IPS-18a (cell line): ENCODE data around the gene CAPN11.

Experiments used
- H3K27ac ChIP-seq: one replicate; pipeline ENCODE4 v1.5.1; 2013; ENCODE audit warnings: low read length
- H3K27me3 ChIP-seq: one replicate; pipeline ENCODE4 v1.6.1; 2013; ENCODE audit warnings: mild to moderate bottlenecking, low read length; ENCODE audit not compliant: control insufficient read depth, insufficient read depth
- H3K36me3 ChIP-seq: one replicate; pipeline ENCODE4 v1.6.1; 2013; ENCODE audit warnings: low read depth, low read length; ENCODE audit not compliant: control insufficient read depth
- H3K4me1 ChIP-seq: one replicate; pipeline ENCODE4 v1.6.1; 2013; ENCODE audit warnings: low read depth, low read length; ENCODE audit not compliant: control insufficient read depth
- H3K4me3 ChIP-seq: one replicate; pipeline ENCODE4 v1.5.1; 2013; ENCODE audit warnings: low read length
- H3K9ac ChIP-seq: one replicate; pipeline ENCODE4 v1.6.1; 2013; ENCODE audit warnings: mild to moderate bottlenecking, low read length, moderate library complexity
- H3K9me3 ChIP-seq: one replicate; pipeline ENCODE4 v1.6.1; 2013; ENCODE audit warnings: low read depth, low read length; ENCODE audit not compliant: control insufficient read depth

Gene CAPN11

DNA sequence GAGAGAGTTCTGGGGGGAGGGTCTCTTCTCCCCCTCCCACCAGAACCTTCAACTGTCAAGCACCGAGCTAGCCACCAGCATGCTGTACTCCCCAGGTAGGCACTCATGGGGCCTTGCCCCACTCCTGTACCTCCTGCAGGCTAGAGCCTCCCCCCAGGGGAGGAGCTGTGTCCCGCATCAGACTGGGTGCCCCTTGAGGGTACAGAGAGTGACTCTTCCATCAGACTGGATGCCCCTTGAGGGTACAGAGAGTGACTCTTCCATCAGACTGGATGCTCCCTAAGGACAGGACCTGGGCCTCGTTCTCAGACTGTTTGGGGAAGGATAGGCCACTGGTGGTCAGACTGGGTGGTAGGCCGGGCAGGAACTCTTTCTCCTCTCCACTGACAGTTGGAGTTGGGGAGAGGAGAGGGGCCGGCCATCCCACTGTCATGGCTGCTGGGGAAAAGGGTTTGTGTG lies at the start of gene CAPN11:
Gene CAPN11, plus strand, starts transcription at position 51 of the 459 bp plus-strand sequence. Its CDS starts 29 bp downstream, at position 80.
- H3K27me3 ChIP-seq, result no peaks in the 10 kb centered on the region
- no peak within 1 kb of the TSS for H3K4me3 ChIP-seq
- H3K4me1 ChIP-seq, result peaks cover 11% of the 10 kb centered on the region
- no peak within 1 kb of the TSS for H3K9ac ChIP-seq
- no peaks in the 10 kb centered on the region for H3K9me3 ChIP-seq
- no peaks in the 10 kb centered on the region for H3K36me3 ChIP-seq
- H3K27ac ChIP-seq, result no peak within 1 kb of the TSS

DNA sequence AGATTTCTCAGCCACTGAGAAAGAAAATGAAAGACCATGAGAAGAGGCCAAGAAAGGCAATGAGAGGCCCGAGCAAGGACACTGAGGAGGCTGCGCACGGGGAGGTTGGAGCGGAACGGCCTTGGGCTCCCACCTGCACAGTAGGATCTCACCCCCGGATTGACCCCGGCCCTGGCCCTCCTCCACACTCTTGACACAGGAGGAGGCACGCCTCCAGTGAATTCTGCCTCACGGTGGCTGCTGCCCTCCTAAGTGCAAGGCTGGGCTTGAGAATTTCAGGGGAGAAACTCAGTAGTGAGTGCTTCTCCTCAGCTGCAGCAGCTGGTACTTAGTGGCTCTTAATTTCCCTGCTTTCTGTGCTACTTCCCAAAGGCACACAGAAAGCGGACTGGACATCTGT lies 49.4 kb upstream of the CAPN11 start:
- no peak overlapping the region for H3K9ac ChIP-seq
- no peaks in the 10 kb centered on the region for H3K4me1 ChIP-seq
- H3K9me3 ChIP-seq, result no peaks in the 10 kb centered on the region
- no peaks in the 10 kb centered on the region for H3K27me3 ChIP-seq
- H3K36me3 ChIP-seq, result peaks cover 68% of the 10 kb centered on the region
- H3K27ac ChIP-seq, result no peak overlapping the region
- no peak overlapping the region for H3K4me3 ChIP-seq

DNA sequence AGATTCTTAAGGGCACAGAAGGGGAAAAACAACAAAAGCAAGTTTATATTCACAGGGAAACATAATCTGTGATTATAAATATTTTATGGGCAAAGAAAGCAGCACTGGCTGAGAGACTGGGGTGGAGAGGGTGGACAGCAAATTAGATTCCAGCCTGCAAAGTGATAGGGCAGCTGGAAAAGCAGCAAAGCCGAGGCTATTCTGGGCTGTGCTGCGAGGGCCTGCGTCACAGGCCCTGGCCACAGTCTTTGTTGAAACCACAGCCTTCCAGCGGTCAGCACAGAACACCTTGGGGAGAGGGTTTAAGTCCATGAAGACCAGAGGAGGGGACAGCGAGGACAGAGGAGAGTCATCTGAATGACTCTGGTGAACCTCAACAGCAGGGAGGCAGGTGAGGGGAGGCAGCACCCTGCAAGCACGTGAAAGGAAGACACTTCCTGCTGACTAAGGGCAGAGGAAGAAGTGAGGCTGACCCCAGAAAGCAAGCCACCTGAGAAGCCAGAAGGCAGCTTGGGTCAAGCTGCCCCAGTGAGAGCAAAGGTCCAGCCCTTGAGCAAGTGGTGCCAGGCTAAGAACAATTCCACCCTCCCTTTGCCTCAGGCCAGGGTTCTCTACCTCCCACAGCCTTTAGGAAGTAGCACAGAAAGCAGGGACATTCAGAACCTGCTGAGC lies 48.5 kb upstream of the CAPN11 start:
- Histone ChIP-seq H3K9me3 (no peaks in the 10 kb centered on the region), H3K27me3 (no peaks in the 10 kb centered on the region), H3K4me3 (no peak overlapping the region), H3K27ac (no peak overlapping the region), H3K36me3 (peaks cover 61% of the 10 kb centered on the region), H3K9ac (no peak overlapping the region), H3K4me1 (no peaks in the 10 kb centered on the region)

- H3K9me3 ChIP-seq, result no peaks in the 10 kb centered on the region
- H3K27me3 ChIP-seq, result no peaks in the 10 kb centered on the region
- H3K4me3 ChIP-seq, result no peak overlapping the region
- H3K4me1 ChIP-seq, result no peaks in the 10 kb centered on the region
- no peak overlapping the region for H3K9ac ChIP-seq
- H3K27ac ChIP-seq, result no peak overlapping the region
- H3K36me3 ChIP-seq, result peaks cover 69% of the 10 kb centered on the region
Observed at GRCh38 chr6:44110966-44111365, 47.7 kb upstream of the CAPN11 start.

DNA sequence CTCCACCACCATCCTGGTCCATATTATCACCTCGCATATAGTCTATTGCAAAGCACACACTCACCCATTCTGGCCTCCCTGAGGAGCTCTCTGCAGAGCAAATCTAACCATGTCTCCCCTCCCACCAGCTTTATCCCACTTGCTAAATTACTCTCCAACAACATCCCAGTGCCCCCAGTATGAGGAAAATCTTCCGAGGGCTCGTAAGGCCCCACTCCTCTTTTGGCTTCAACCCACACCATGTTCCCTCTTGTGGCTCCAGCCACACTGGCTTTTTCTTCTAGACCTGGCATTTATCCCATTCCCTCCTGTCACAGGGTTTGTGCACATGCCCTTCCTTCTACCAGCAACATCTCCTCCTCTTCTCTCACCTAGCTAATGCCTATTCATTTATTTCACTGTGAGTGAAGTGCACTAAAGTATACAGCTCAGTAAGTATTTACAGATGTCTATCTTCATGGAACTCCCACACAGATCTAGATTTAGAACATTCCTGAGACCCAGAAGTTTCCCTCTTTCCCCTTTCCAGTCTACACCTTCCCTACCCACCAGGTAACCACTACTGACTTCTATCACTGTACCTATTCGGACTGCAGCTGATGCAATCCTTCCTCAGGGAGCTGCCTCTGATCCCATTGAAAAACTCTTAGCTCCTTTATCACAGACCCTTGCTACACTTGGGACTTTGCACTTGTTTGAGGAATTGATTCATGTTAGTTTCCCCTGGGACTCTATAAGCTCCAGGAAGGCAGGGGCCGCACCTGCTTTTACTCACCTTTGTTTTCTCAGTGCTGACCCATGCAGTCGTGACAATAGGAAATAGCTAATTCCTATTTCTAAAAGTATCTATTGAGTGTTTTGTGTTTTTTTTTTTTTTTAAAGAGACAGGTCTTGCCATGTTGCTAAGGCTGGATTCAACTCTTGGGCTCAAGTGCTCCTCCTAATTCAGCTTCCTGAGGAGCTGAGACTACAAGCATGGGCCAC lies 46.9 kb upstream of the CAPN11 start:
- Histone ChIP-seq H3K27ac (no peak overlapping the region), H3K36me3 (peaks cover 63% of the 10 kb centered on the region), H3K4me3 (no peak overlapping the region), H3K9me3 (no peaks in the 10 kb centered on the region), H3K27me3 (no peaks in the 10 kb centered on the region), H3K4me1 (no peaks in the 10 kb centered on the region), H3K9ac (no peak overlapping the region)

GRCh38 chr6:44113414-44113813 lies 45.2 kb upstream of the CAPN11 start:
- Histone ChIP-seq H3K27me3 (no peaks in the 10 kb centered on the region), H3K4me3 (no peak overlapping the region), H3K9ac (no peak overlapping the region), H3K4me1 (no peaks in the 10 kb centered on the region), H3K9me3 (no peaks in the 10 kb centered on the region), H3K27ac (no peak overlapping the region), H3K36me3 (peaks cover 56% of the 10 kb centered on the region)

GRCh38 chr6:44115866-44116265 lies 42.8 kb upstream of the CAPN11 start:
- Histone ChIP-seq H3K27me3 (no peaks in the 10 kb centered on the region), H3K27ac (no peak overlapping the region), H3K36me3 (peaks cover 41% of the 10 kb centered on the region), H3K4me1 (no peaks in the 10 kb centered on the region), H3K9ac (no peak overlapping the region), H3K9me3 (no peaks in the 10 kb centered on the region), H3K4me3 (no peak overlapping the region)

GRCh38 chr6:44116641-44117382 lies 41.8 kb upstream of the CAPN11 start:
- no peak overlapping the region for H3K9ac ChIP-seq
- no peaks in the 10 kb centered on the region for H3K27me3 ChIP-seq
- no peak overlapping the region for H3K4me3 ChIP-seq
- H3K27ac ChIP-seq, result no peak overlapping the region
- peaks cover 5% of the 10 kb centered on the region for H3K4me1 ChIP-seq
- H3K36me3 ChIP-seq, result peaks cover 33% of the 10 kb centered on the region
- no peaks in the 10 kb centered on the region for H3K9me3 ChIP-seq

DNA sequence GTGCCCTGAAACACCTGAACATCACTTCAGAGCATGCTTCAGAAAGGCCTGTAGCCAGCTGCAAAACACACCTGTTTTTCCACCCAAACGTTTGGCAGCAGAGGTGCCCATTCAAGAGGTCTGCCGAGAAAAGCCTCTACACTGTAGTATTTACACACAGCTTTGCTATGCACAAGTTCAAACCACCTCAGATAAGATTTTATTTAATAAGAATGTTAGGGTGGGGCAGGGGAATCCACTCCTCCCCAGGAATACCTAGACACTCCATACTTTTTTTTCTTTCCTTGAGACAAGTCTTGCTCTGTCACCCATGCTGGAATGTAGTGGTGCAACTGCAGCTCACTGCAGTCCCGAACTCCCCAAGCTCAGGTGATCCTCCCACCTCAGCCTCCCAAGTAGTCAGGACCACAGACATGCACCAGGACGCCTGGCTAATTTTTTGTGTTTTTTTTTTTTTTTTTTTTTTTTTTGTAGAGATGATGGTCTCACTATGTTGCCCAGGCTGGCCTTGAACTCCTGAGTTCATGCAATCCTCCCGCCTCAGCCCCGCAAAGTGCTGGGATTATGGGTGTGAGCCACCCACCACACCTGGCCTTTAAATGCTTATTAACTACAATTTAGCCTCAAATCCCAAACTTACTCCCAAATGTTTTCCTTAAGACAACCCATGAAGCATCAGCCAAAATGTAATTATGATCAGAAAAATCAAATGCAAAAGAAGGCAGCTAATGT lies 41.1 kb upstream of the CAPN11 start:
- Histone ChIP-seq H3K27ac (no peak overlapping the region), H3K36me3 (peaks cover 25% of the 10 kb centered on the region), H3K4me1 (peaks cover 6% of the 10 kb centered on the region), H3K9me3 (no peaks in the 10 kb centered on the region), H3K9ac (no peak overlapping the region), H3K4me3 (no peak overlapping the region), H3K27me3 (no peaks in the 10 kb centered on the region)

GRCh38 chr6:44119704-44120262 lies 38.8 kb upstream of the CAPN11 start:
- peaks cover 9% of the 10 kb centered on the region for H3K36me3 ChIP-seq
- H3K27me3 ChIP-seq, result no peaks in the 10 kb centered on the region
- H3K4me3 ChIP-seq, result no peak overlapping the region
- no peaks in the 10 kb centered on the region for H3K9me3 ChIP-seq
- peaks cover 16% of the 10 kb centered on the region for H3K4me1 ChIP-seq
- H3K9ac ChIP-seq, result no peak overlapping the region
- H3K27ac ChIP-seq, result no peak overlapping the region
